Measurements from ENCODE around the gene ATXN7.

Gene ATXN7

DNA sequence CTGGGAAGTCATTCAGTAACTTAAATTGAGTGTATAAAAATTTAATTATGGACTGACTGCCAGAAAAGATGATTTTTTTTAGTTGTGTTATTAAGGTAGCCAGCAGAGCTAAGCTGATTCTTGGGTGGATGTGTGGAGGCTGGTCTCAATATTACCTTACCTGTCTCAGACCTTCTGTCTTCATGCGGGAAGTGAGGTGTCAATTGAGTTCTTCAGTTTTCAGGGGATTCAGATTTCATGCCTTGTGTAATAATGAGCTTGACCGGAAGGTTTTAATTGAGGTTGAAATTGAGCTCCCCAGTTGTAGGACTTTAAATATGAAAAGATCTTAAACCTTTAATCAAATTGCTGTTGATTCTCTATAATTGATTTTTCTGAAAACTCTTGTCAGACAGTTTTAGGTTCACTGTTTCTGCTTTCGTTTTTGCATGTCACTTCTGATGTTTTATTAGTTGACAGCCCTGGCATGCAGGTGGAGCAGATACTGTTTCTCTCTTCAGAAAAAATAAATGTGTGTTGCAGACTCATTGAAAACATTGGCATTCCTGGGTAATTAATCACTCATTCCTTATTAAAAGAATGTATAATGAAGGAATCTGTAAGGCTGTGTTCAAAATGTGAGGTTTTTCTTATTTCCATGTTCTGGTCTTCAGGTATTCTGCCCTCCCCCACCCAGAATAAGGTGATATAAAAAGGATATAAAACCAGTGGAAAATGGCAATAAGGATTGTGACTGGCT, 105.1 kb downstream of the ATXN7 start:
- FAIRE-seq: no peak

DNA sequence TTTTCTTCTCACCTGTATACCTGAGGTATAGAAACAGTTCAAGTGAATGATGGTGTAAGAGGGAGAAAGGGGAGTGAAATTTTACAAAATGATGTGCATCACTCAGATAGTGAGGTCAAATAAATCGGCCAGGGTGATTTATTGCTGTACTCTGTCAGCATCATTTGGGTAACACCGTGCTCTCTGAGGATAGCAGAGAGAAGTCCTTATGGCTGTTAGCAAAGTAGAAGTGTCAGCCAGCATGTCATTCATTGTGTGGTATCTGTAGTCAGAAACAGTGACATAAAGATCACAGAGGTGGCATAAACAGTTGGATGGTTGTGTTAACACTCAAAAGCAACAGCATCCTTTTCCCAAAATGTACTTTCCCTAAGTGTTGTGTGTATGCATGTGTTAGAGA, 106.2 kb downstream of the ATXN7 start:
- FAIRE-seq: no peak

DNA sequence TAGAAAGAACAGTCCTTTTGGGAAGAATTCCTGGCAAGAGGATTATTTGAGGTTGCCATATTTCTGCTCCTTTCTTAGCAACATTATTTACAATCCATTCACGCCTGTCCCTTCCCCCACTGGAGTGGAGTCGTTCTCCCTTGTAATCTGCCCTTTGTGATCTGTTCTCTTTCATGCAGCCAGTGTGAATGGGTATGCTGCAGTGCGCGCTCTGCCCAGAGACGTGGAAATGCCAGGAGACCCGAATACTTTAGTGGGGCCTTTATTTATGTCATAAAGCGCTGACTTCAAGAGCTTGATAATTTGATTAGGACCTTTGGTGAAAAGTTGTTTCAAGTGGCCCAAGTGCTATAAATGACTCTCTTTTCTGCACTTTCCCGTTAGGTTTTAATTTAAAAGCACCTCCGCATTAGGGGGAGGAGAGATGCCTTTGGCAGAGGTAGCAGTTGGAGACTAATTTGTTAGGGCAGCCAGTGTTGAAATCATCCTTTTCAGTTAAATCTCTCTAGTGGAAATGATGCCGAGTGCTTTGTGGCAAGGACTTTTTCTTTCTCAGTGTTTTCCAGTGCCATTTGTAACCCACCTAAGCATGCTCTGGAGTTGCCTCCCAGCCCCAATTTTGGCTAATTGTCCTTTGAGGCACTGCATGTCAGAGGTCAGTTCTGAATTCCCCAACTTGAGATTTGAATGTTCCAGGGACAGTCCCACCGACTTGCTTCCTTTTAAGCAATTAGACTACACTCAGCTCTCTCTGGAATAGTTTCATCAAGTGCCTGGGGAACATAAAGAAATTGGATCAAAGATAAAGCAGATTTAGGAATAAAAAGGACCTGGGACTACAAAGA, 107.2 kb downstream of the ATXN7 start:
- no peak for FAIRE-seq

DNA sequence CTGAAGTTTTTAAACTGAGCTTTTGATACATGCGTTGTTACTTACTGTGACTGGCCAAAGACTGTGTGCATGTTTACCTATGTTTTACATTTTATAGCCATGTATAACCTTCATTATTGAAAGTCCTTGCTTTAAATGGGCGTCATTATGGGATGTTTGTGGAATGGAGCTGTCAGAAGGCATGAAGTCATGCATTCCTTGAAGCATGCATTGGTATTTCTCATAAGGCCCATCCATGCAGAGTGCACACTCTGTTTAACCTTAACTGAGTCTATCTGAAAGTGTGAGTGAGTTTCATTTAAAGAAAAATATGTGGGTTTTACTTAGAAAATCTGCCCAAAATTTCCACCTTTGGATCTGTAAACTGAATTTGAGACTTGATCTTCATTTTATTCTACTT, 108.5 kb downstream of the ATXN7 start:
- FAIRE-seq: no peak

DNA sequence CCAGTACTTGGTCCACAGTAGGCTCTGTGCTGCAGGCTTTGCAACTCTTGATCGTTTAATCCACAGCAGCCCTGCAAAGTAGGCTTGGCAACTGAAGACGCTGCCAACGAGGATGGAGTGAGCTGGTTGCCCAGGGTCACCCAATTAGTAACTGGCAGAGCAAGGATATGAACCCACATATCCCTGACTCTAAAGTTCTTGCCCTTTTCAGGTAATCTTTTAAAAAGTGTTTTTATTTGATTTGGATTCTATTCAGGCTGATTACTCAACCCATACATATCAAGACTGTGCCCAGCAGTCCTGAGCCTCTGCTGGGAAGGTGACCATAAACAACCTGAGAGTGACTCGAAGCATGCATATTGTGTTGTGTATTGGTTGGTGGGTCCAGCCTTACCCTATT, 109.3 kb downstream of the ATXN7 start:
- no peak for FAIRE-seq

DNA sequence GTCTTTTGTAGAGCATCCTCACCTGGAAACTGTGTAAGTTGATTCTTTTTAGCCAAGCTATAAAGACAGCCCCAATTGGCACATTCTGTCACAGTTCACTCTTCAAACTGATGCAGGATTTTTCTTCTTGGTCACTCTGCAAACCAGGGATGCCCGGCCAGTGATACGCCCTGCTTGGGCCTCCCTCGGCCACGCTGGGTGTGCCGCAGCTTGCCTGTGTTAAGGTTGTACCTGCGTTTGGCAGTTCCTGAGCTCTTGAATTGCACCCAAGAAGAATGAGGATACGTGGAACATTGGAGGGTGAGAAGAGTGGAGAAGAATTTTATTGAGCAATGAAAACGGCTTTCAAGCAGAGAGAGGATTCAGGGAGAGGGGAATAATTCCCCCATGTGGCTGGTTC, 109.7 kb downstream of the ATXN7 start:
- no peak for FAIRE-seq

DNA sequence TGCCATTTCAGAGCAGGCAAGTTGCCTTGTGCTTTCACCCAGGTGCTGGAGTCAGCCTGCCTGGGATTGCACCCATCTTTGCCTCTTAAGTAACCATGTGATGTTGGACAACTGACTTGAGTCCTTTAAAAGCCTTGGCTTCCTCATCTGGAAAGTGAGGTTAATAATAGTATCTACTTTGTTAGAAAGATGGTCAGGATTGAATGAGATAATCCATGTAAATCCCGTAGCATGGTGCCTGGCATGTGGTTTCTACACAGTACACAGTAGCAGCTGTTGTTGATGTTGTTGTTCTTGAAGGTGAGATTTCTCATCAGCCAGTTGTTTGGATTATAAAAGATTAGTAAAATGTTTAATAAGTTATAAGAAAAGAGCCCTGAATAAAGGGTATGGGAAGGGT, 110.8 kb downstream of the ATXN7 start:
- no peak for FAIRE-seq

DNA sequence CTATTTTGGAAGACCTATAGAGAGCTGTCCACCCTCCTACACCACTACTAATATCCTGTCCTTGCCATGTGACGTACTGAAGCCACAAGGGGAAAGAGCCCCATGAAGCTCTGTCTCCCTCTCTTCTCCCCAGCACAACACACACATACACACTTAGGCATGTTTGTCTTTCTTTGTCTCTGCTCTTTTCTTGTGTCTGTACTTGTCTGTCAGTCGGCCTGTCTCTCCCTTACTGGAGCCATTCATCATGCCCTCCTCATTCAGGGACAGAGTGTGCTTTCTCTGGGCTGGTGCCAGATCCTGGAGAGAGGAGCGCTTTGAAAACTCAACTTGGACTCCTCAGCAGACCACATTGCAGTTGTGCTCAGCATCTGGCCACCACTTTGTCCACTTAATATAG, 112.1 kb downstream of the ATXN7 start:
- no peak for FAIRE-seq

DNA sequence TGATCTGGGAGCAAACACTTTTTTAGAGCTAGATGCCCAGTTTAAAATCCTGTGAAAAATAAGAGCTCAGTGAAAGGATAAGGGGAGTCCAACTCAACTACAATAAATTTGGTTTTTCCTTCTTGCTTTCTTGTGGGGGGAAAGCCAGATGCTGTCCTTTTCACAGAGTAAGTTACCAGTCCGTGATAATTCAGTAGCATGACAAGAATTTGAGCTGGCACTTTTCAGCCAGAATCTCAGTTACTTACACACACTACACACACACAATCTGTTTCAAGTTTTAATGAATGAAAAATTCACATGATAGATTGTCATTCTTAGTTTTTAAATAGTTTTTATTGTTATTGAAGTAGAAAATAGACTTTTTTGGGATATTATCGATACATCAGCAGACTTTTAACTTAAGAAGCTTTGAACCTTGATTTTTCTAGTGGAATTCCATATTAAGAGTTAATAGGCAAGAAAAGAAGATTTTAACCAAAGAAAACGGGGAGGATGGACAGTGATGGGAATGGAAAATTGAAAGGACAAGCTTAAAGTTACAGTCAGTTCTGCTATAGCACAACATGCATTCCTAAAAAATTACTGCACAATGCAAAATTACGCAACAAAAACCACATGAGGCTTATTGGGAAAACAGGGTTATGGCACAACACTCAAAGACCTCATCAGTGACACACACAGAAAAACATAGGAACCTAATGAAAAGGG, 112.6 kb downstream of the ATXN7 start:
- no peak for FAIRE-seq

DNA sequence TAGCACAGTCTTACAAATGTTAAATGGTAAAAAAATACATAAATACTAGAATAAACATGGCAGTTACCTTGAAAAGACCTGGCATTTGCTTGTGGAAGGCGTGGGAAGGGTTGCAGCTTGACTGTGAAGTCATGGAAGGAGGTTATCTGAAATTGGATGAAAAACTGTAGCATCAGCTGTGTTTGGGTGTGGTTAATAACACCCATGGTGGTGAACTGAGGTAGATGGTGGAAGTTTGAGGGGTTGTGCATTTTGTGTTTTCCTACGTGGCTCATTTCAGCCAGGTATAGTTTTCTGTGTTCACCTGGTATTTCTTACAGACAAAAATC, 113.2 kb downstream of the ATXN7 start:
- FAIRE-seq: no peak

DNA sequence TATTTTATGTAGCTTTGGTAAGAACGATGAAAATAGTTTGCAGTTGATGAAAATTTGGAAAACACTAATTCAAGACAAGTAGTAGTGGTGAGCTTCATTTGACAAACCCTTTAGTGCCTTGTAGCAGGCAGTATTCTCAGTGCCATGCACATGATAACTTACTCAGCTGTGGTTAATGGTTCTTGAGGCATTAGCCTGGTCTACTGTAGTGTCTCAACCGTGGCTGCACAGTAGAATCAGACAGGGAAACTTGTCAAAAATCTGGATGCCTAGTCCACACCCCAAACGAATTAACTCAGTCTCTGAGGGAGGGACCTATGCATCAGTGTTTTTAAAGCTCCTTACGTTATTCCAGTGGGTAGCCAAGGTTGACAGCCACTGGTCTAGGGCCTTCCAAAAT, 114.2 kb downstream of the ATXN7 start:
- no peak for FAIRE-seq

DNA sequence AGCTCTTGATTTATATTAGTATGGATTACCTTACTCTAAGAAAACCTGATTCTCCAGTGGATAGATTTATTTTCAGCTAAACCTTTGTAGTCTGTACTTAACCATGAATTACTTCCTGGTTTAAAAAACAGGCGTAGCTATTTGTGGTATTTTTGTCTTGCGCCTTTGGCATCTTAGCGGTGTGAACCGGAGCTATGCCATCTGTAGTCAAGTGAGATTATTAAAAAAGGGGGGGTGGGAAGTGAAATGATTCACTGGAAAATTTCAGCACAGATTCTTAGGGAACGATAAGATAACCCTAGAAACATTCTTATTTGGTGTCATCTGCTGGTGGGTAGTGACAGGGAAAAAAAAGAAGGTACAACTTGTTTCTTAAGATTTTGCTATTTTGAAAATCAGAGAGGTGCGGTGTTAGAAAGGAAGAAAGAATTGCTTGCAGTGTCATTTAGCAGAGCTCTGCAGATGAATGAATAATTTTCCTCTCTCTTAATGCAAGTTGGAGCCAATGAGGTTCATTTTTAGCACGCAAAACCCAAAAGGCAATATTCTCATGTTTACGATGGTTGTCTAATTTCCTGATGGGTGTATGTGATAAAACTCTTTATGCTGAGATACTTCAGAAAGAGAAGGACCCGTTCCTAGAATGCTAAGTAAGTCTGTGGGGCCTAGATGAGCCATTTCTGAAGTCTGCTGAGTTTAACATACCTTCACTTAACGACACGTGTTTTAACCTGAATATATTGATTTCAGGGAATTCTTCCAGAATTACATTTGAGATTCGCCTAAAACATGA, 115.6 kb downstream of the ATXN7 start:
- FAIRE-seq: no peak

DNA sequence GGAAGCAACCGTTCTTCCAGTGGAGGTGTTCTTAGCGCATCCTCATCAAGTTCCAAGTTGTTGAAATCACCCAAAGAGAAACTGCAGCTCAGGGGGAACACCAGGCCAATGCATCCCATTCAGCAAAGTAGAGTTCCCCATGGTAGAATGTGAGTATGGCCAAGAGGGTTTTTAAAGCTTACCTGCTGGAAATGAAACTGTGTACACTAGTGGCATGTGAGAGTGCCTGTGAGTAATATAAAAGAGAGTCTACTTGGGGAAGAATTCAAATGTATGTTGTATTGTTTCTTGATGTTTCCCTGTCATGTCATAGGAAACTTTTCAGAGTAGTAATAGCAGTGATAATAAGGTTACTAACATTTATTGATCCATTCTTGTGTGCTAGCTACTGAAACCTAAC, 116.4 kb downstream of the ATXN7 start:
- FAIRE-seq: no peak

DNA sequence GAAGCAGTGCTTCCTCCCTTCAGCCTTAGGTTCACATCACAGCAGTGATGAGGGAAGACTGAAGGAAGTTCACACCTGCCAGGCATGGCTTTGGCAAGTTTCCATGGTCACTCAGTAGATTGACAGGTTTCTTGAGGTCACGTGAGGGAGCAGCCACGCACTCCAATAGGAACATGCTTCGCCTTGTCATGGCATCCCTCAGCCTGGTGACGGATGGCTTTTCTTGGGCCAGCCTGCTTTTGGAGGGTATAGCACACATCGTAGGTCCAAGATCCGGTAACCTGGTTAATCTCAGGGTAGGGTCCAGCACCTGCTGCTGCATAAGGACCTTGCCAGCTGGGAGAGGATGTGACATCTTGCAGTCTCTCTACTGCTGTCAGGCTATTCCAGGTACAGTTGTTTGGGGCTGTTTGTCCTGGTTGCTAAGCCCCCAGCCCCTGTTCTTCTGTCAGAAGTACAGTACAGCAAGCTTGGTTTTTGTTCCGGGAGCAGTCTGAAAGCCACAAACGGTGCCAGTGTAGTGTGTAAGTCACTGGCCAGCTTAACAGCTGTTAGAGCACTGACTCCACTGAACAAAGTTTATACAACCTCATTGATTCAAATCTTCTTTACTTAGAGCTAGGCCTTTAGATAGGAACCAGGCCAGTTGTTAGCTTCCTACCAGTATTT, 117.3 kb downstream of the ATXN7 start:
- no peak for FAIRE-seq

DNA sequence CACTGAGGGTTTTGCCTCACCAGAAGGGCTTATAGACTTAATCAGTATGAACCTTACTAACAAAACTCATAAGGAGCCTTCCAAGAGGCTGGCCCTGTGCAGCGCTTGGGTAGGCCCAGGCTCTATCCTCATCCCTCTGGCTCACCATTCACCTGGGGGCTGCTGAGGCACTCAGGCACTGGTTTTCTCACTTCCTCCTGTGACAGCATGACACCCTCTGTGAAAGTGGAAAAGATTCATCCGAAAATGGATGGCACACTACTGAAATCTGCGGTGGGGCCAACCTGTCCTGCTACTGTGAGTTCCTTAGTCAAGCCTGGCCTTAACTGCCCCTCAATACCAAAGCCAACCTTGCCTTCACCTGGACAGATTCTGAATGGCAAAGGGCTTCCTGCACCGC, 118.3 kb downstream of the ATXN7 start:
- FAIRE-seq: no peak

DNA sequence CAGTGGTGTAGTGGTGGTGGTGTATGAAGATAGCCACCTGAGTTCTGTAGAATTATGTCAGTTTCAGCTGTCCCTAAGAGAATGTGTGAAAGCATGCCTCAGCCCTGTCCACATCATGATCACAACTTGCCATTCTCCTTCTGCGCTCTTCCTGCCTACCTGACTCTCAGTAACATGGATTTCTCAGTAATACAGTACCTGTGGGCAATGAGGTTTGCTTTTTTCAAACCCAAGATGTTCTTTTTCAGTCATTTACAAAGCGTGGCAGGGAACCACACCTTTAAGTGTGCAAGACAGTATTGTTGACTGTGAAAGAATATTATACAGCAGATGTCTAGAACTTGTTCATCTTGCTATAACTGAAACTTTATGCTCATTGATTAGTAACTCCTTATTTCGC, 120.7 kb downstream of the ATXN7 start:
- FAIRE-seq: no peak

DNA sequence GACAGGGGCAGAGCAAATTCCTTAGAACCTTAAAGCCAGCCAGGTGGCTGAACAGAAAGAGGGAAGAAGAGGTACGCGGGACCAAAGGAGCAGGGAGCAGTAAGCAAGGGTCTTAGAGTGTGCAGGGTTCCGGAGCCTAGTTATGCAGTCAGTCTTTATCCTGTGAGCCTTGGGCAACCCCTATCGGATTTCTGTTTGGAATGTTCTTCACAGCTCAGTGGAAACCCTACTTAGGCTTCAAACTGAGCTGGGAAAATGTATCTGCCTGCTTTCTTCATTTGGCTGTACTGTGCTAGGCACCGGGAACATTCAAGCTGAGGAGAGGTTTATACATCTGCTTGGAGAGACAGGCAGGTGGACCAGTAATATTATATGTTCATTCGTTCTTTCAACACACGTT, 122.5 kb downstream of the ATXN7 start:
- FAIRE-seq: no peak

DNA sequence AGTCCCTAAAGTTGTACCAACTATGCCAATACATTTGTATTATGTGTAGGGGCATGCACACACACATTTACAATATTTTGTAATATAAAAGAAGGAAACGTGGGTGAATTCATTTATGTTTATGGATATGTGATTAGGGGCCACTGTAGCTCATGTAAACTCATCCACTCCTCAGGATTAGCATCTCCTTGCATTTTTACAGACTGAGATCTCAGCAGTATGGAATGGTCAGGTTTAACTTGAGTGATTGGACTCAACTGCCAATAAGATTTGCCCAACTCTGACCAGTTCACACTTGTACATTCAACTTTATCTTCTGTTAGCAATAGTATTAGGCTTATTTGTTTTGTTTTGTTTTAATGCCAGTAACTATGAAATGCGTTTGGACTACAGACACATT, 123.2 kb downstream of the ATXN7 start:
- FAIRE-seq: no peak

DNA sequence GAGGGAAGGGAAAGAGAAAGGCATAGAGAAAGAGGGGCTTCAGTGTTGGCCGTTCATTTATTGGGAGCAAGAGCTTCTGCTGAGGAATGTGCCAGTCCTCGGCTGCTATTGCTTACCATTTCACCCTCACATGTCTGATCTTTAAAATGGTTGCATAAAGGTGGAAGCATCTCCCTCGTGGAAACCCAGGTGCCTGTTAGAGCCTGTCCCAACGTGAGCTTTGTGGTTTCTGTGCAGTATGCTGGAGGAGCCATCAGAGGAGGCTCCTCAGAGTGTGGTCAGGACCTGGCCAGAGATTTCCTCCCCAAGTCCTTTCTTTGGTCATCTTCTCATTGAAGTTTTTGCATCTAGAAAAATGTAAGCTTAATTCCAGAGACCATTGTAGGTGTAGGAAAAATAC, 125.3 kb downstream of the ATXN7 start:
- FAIRE-seq: no peak

DNA sequence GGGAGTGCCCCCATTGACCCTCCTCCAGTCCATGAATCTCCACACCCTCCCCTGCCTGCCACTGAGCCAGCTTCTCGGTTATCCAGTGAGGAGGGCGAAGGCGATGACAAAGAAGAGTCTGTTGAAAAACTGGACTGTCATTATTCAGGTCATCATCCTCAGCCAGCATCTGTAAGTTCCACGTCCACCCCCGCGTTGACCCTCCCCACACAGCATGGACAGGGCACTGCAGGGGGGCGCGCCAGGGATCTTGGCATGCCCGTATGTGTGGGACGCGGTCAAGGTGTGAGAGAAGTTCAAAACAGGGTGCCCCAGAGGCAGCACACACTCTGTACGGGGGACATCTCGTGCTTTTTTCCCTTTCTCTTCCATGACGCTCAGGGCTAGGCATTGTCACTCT, 126.5 kb downstream of the ATXN7 start:
- no peak for FAIRE-seq

DNA sequence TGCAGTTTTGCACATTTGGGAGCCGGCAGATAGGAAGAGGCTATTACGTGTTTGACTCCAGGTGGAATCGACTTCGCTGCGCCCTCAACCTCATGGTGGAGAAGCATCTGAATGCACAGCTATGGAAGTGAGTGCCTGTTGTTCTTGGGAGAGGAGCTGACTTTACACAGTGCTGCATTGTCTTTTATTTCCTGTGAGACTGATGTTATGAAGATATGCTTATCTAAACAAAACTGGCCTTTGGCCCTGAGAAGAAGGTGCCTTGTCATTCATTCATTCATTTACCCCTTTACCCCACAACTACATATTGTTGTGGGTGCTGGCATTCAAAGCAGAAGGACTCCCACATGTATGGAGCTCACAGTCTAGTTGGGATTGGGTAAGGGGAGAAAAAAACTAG, 127.1 kb downstream of the ATXN7 start:
- no peak for FAIRE-seq

DNA sequence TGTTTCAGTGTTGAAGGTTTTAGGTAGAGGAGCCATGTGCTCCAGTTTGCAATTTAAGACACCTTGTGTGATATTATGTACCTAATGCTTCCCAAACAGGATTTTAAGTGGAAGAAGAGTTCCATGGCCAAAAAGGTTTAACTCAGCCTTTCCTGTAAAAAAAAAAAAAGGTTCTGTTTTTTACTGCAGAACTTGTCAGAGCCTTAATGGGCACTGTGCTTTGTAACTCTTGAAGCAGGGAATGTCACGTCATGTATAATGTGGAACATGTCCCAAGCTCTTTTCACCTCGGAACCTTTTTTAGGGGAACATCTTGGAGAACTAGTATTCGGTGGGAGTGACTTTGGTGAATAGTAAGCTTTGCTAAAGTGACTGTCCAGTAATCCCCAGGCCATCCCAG, 128.0 kb downstream of the ATXN7 start:
- no peak for FAIRE-seq
